HG03457 (cell line): Measurements from ENCODE around the gene TNS3.

Experiments used
- ATAC-seq: cut with Tn5 transposase; IDR thresholded peaks from one replicate; pipeline ENCODE4 v1.9.1; 2021; ENCODE audit warnings: moderate number of reproducible peaks; ENCODE audit not compliant: unreplicated experiment

Gene TNS3

DNA sequence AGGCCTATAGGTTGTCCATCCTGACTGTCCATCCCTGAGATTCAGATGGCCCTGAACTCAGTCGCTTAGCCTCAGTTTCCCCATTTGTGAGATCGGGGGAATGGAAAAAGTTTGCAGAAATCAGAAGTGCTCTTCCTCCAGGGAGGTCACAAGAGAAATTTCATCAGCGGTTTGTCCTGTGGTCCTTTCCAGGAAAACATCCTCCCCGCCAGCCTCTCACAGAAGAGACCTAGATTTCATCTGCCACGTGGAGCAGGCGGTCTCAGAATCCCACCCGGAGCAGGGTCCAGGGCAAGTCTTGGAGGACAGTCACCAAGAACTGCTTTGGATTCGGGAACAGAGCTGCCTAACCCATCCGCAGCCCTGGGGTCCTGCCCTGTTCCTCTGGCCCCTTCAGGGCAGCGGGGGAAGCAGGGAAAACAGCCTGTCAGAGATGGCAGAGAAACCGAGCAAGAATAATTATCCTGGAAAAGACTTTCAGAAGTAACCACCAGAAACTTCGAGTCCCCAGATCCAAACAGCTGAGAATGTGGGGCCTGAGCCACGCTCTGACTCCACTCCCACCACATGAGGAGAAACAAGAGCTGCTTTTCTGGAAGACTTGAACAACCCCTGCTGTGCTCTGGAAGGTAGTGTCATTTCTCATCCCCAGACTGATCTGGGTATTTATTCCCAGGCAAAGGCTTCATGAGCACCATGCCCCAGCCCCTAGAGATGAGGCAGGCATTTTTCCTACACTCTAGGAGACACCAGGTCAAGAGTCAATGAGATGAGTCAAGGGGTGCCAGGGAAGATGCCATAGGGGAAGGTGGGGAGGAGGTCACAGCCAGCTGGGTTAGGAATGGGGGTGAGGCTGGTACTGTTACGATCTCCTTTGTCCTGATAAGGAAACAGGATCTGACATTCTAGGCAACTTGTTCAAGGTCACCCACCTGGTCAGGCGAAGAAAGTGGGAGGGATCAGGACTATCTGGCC lies 1.1 kb upstream of the TNS3 start:
- no peak for ATAC-seq

DNA sequence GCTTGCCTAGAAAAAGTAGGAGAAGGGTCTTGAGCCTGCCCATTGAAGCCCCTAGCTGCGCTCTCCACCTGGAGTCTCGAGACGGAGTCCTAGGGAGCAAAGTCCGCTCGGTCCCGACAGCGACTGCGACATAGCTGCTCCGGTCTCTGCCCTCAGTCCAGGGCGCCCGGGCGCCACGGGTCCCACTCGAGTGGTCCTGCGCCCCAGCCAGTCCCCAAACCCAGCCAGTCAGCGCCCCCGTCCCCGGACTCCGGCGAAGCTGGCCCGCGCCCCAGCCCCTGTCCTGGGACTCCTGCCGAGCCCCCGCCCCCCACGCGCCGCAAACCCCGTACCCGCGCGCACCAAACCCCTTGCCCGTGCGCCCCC lies 490 bp downstream of the TNS3 start:
- ATAC-seq = no peak

DNA sequence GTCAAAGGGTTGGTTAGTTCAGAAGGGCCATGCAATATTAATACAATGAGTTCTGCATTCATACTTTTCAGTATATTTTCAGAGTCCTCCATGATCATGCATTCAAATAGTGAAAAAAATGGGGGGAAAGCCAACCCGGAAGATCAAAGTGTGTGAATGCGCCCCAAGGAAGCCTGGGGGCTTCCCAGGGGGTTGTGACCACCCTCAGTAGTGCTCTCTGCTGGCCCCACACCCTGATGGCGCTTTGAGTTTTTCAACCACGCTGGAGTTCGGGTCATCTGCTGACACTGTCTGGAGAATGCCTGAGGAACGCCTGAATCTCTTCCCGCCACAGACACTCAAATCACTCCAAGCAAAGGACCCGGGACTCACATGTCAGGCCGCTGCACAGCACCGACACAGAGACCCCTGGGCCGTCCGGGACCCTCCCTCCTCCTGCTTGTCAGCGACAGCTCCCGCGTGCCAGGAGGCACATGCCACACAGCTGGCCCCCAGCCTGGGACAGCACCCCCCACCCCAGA lies 1.0 kb downstream of the TNS3 start:
- no peak for ATAC-seq

DNA sequence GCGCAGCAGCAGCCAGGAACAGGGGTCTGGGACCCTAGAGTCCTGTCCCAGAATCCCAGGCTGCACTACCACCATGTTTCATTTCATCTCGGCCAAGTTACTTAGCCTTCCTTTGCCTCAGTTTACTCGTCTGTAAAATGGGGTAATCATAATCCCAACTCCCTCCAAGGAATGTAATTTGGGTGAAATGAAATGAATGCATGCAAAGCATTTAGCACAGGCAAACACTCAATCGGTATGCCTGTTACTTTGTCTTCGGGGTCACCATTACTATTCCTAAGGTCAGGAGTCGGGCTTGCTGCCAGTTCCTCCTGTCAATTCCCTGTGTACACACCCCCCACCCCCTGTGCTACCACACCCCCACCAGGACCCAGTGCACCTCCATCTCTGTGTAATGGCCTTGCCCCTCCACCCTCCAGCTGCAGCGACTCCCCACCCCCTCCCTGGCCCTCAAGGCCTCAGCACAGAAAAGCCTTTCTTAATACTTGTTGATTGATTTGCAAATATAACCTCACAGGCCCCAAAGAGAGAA lies 1.7 kb downstream of the TNS3 start:
- ATAC-seq = no peak

DNA sequence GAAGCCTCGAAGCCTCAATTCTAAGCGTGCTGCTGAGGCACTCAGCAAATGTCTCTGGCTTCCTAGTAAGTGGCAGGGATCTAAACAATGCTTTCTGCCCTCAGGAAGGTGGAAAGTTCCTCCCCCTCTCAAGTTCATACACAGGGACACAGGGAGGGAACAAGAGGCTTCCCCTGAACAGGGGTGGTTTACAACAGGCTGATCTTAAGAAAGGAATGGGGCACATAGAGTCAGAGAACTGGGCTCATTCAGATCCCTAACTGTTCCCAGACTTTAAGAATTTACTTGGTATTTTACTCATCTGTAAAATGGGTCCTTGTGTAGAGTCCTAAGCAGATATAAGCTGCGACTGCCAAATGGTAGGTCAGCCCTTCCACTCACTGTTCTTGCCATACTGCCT lies 2.5 kb downstream of the TNS3 start:
- ATAC-seq = no peak

DNA sequence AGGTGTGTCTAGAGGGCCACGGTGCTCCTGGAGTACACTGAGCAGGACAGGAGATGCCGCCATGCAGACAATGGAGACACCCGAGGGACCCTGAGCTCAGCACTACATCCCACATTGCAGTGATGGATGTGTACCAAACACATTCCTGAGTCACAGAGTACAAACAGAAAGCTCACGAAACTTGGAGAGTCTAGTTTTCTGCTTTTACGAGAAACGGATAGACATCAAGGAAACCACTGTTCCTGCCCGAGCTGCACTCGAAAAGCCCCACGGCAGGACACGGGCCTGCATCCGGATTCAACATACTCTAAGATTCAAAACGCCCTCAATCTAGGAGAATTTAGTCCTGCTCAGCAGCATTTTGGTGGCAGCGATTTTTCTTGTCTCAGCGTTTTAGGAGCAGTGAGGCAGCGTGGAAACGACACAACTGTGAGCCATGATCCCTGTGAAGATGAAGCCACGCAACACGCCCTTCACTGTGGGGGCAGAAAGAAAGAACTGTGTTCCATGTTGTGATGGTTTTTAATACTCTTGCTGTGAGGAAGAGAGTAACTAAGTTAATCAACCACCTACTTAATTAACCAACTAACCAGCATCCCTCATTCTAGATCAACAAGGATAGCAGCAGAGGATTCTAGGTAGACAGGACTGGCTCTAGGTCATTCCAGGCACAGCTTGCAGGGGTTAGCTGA lies 3.2 kb downstream of the TNS3 start:
- no peak for ATAC-seq

DNA sequence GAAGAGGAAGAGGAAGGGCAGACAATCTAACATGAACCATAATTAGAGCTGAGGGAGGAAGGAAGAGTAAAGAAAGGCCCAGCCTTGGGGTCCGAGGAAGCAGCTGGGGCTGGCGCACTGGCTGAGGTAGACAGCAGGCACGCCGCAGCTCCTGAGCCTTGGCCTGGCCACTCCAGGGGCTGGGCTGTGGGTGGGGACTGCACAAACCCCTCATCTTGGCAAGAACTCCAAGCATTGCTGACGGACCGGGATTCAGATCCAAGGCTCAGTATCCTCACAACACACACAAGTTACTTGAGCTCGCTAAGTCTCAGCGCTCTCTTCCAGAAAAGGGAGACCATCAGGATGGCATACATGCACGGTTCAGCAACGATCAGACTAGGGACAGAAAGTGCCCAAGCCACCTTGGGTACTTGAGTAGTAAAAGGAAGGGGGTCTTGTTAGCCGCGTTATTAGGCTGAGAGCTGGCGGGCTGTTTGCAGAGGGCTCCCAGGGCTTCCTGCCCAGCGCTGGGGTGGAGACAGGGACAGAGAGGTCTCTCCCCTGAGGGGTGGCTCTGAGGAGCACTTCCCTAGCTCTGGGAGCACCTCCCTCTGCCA lies 4.5 kb downstream of the TNS3 start:
- ATAC-seq = no peak

DNA sequence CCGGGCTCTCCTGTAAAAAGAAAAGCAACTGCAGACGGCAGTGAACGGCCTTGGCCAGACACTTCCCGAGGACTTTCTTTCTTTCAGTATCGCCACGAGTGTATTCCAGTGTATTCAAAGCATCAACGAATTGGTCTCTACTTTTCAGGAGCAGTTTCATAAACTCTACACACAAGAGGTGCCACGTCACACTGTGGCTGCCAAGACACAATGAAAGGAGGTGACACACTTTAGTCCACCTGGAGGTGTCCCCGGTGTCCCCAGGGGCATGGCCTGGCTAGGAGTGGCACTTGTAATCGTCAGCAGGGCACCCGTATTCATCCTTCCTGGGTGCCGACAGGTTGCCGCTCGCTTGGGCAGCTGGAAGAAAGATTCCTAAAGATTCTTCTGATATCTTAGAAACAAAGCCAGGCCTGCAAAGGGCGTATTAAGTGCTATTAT lies 5.0 kb downstream of the TNS3 start:
- no peak for ATAC-seq

DNA sequence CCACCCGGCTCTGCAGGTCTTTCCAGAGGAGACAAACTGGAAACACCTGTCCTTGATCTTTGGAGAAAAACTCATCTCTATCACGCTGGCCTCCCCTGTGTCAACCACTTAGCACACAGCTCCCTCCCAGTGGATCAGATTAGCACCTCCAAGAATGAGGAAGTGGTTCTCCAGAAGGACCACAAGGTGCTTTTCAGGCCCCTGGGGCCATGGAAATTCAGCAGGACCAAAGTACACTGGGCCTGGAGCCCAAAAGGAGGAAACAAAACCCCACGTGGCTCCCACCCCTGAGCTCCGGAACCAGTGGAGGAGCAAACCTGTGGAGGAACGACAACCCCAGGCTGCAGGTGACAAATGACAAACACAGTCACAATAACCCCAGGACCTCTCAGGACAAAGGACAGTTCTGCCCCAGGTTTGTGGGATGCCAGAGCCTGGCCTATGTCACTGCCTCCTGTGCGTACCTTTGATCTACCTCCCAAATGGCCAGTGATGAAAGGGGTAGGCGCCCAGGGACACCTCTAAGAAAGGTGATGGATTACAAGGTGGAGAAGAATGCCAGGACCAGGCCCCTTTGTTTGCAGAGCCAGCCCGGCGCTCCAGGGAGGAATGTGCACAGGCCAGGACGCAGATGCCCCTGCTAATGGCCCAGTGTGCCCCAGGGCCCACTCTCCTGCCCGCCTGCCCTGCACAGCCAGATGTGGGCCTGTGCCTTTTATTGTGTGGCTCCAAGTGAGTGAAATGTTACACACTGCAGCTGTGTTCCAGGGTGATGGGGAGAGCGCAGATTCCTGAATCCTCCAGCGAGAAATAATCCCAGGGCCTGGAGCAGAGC lies 5.7 kb downstream of the TNS3 start:
- no peak for ATAC-seq

DNA sequence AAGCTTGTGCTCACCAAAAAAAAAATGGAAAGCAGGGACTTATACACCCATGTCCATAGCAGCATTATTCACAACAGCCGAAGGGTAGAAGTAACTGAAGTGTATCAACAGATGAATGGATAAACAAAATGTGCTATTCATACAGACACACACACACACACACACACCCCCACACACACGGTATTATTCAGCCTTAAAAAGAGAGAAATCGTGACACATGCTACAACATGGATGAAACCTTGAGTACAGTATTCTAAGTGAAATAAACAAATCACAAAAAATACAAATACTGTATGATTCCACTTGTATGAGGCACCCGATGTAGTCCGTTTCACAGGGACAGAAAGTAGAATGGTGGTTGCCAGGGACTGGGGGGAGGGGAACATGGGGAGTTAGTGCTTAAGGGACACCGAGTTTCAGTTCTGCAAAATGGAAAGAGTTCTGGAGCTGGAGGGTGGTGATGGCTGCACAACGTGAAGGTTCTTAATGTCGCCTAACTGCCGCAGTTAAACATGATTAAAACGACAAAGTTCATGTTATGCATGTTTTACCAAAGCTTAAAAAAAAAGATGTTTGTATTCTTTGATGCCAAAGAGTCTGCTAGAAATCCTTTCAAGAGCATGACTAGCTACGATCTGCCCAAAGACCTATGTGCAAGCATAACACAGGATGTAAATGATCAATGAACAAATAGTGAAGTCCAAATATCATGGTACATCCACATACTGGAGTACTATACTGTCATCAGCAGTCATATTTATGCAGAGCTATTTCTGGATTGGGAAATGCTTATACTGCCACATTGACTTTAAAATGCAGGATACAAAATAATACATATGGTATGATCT lies 7.2 kb downstream of the TNS3 start:
- peak; percentile 46 for ATAC-seq

DNA sequence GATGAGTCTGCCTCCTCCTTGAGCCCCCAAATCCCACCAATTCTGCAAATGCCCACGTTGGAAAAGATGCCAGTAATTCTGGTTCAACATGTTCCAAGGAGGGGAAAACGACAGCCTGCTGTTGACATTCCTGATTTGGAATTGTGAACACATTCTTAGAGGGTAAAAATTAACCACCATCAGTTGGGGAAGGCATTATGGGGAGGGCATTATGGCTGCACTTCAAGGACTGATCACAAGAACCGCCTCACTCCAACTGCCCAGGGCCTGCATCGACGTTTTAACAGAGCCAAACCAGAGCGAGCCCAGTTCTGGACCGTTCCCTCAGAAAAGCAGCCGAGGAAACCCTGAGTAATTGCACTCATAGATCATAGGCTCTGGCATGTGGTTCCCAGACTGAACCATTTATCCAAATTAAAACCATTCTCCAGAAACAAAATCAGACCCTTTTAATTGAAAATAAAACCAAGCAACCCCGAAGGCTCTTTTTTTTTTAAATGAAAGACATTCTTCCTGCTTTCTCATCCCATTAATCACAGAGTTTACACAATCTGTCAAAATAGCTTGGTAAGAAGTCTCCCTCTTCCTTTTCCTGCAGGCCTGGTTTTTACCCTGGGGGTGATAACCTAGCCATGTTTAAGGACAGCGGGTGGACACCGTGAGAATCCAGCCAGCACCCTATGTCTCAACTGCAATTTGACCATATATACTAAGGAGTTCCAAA lies 8.0 kb downstream of the TNS3 start:
- no peak for ATAC-seq

DNA sequence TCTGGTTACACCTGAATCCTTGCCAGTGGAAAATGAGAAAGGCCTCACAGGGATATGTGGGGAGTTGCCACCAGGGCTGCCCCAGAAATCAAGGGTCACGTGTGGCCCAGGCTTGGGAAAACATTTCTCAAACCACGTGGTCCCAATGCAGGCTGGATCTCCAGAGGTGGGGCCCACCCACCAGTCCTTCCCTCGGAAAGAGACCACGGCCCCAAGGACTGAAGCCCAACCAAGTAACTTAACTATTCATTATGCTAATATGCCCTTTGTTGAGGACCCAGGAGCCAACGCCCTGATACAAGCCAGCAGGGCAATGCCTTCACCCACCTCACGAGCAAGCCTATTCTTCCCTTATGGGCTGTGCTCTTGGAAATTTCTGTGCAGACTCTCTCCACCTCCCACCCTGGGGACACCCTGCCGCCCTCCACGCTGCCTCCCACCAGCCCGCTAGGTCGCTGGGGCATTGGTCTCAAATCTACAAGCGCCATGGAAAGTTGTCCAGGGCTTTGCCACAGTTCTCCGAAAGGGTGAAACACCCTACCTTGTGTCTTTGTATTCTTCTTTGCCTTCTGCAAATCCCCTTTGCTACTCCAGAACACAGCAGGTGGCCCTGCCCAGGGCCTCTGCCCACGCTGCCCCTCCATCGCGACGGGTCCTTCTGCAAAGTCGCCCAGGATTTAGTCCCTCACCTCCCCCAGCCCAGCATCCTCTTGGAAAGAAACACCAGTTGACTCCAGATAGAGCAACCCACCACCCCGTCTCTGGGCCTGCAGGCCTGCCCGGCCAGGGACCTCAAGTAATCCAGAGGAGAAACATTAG lies 8.8 kb downstream of the TNS3 start:
- ATAC-seq = no peak

DNA sequence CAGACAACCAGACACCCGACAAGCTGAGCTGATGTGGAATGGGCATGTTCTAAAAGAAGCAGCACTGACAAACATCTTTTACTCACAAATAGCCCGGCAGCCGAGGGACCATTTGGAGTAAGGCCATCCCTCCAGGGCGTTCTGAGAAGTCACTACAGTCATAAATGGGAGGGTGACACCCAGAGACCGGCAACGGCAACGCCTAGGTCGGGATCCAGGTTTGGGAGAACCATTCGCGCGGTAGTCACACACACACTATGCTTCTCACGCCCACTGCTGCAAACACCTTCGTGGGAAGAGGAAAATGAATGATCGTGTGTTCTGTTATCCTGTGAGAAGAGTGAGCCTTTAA lies 9.8 kb downstream of the TNS3 start:
- no peak for ATAC-seq

DNA sequence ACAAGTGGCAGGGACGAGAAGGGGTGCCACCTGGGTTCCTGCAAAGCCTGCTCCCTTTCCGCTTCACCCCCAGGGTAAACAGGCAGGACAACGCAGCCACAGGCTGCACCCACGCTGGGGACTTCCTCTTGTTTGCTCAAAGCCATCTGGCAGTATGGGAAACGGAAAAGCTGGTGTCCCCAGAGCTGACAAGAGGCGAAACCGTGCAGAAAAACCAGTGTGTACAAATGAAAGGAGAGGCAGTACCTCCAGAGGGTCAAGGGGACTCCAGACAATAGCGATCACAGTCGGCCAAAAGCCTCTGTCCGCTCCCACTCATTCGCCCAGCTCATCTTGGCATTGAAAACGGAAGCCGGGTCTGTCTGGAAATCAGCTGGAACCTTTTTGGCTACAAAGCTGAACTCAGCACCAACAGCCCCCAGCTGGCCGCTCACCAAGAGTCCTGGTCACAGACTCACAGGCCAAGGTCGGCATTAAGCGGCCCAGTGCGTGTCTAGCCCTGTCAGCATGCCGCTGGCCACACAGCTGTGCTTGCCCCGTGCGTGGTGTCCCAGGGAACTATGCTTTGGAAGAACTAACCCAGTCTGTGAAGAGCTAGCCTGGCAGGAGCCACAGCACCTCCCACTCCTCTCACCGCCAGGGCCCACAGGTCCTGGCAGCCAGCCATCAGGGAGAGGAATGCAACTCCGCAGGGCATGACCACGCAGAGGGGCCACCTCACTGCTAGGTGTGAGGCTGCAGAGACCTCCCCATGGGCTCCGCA lies 10.4 kb downstream of the TNS3 start:
- no peak for ATAC-seq

DNA sequence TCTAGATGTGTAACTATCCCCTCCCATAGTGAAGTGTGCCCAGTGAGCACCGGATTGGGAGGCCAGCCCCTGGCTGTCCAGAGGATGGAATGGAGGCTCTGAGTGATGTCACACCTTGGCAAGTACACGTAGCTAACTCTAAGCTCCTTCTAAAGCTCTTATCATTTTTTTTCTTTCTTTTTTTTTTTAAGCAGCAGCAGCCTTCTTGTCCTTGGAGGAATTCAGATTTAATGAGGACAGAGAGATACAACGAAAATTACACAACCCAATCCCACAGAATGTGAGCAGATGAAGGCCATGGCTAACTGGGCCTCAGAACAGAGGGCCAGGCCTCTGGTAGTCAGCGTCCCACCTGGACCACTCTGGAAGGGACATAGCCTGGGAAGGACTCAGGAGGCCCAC lies 11.3 kb downstream of the TNS3 start:
- ATAC-seq = no peak

DNA sequence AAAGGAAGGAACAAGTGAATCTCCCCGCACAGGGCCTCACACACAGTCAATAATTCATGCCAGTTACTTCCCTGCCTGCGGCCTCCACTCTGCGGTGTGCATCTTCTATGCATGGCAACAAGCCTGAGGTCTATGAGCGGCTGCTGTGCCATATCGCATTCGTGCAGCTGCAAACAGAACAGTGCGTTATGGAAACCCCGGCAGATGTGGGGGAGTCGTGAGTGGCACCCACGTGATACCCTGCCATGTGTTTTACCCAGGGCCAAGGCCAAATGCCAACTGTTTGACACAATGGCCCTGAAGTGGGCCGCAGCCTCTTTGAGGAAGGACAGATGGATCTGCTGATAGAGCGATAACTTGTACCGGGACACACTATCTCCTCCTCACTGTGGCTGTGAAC lies 13.4 kb downstream of the TNS3 start:
- no peak for ATAC-seq

DNA sequence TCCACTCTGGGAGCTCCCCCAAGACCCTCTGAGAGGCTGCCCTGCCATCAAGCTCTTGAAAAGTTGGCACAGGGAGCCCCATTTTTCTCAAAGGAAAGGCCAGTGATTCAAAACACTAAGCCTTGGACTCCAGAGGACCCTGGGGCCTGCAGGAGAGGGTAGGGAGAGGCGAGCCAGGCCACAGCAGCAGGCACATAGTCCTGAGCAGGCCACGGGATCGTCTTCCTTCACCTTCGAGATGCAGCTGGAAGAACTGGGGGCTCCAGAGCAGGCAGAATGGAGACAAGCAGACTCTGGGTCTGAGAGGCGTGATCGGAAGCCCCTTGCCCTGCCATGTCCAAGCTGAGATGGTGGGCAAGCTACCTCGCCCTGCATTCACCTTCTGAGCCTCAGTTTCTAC lies 13.9 kb downstream of the TNS3 start:
- no peak for ATAC-seq
